Fibroblast of skin of right biceps (primary cell): ENCODE data around the gene FRA10AC1.

Experiments
- DNase-seq: peaks from one replicate; pipeline ENCODE4 v3.0.0-alpha.2; 2013

The FRA10AC1 gene

GRCh38 chr10:93622942-93623341, 79.5 kb downstream of the FRA10AC1 start:
- DNase-seq: no peak

DNA sequence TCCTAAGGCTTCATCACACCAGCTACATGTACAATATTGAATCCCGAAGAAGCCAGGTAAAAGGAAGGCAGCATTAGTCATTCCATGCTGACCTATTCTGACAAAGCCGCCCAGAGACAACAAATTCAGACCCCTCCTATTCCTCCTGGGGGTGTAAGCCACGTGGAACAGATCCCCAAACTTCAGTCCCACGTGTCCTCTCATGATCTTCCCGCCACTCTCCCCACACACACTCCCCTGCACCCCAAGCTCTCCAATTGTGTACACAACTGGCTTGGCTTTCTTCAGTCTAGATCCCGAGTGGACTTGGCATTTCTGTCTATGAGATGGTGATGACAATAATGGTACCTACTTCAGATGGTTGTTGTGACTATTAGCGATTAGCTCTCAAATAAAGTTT, 81.5 kb downstream of the FRA10AC1 start:
- no peak for DNase-seq
